ENCODE measurements around the gene SUGP1. TPM values are rescaled to one million over a fixed set of nuclear protein-coding genes. Genes with fewer than 3 reads are reported as not detected.

Gene SUGP1
- total RNA-seq, 1 donor from 2014 or later, result 73.0 TPM

GRCh38 chr19:19321141-19321577 lies 850 bp upstream of the SUGP1 start:
- TF ChIP-seq, protein P1, sequence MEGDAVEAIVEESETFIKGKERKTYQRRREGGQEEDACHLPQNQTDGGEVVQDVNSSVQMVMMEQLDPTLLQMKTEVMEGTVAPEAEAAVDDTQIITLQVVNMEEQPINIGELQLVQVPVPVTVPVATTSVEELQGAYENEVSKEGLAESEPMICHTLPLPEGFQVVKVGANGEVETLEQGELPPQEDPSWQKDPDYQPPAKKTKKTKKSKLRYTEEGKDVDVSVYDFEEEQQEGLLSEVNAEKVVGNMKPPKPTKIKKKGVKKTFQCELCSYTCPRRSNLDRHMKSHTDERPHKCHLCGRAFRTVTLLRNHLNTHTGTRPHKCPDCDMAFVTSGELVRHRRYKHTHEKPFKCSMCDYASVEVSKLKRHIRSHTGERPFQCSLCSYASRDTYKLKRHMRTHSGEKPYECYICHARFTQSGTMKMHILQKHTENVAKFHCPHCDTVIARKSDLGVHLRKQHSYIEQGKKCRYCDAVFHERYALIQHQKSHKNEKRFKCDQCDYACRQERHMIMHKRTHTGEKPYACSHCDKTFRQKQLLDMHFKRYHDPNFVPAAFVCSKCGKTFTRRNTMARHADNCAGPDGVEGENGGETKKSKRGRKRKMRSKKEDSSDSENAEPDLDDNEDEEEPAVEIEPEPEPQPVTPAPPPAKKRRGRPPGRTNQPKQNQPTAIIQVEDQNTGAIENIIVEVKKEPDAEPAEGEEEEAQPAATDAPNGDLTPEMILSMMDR (IDR thresholded peaks at IDR 0.05), result no peak
- Mint-ChIP-seq H3K27ac (peak overlapping the region; percentile 62), H3K27me3 (no peaks in the 10 kb centered on the region), H3K36me3 (ENCODE audit: low read depth) (peaks cover 43% of the 10 kb centered on the region), H3K9me3 (no peaks in the 10 kb centered on the region), H3K4me1 (peaks cover 48% of the 10 kb centered on the region), H3K4me3 (peak overlapping the region; percentile 98)
- DNase-seq (no peak), ATAC-seq (ENCODE audit: low read depth) (no peak)
- CTCF ChIA-PET, result interaction anchor here (1.8 kb wide), 1 partner anchor 169 kb away, joined by 6 read pairs; no protein-coding TSS in a partner anchor
- POLR2A ChIA-PET, result interaction anchor here (1.0 to 1.3 kb wide), 3 partner anchors 129 to 194 kb away, joined by 3 to 4 read pairs (median 3); partner anchors contain the start of genes BORCS8, RFXANK and TSSK6
- intact Hi-C loops (cut with micrococcal nuclease), result loop anchor here (2.0 to 10.0 kb wide), 2 partner anchors 44 to 274 kb away; no protein-coding TSS in a partner anchor

DNA sequence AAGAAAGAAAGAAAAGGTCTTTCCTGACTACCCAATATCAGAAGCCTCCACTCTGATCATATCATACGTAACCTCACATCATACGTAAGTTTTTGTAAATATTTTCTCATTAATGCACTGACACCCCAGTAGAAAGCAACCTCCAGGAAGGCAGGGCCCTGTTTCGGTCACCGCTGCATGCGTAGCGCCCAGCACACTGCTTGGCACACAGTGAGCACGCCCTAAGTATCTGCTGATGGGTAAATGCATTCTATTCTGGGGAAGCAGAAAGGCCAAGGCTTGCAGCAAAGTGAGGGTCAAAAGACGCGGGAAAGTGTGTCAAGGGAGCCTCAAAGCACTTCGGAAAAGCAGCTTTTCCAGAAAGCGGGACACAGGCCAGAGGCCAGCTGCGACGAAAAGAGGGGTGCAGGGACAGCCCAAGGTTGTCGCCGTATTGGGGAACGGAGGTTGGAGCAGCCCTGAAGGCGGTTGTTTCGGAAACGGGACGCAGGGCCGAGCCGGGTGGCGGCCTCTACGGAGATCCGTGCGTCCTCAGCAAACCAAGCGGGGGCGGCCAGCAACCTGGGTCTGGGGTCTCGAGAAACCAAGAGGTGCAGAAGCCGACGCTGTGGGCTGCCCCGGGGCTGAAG lies 463 bp downstream of the SUGP1 start:
- DNase-seq, result no peak
- ChIA-PET CTCF (no interaction called here), POLR2A (no interaction called here)
- Mint-ChIP-seq H3K4me1 (peaks cover 41% of the 10 kb centered on the region), H3K36me3 (ENCODE audit: low read depth) (peaks cover 46% of the 10 kb centered on the region), H3K27ac (peak overlapping the region; percentile 100), H3K9me3 (no peaks in the 10 kb centered on the region), H3K4me3 (peak overlapping the region; percentile 98), H3K27me3 (no peaks in the 10 kb centered on the region)
- intact Hi-C loops (cut with micrococcal nuclease), result loop anchor here (1.0 to 10.0 kb wide), 10 partner anchors 45 to 401 kb away; partner anchors contain the start of genes ARMC6, BORCS8, COPE and DDX49
- no peak for ATAC-seq (ENCODE audit: low read depth)
- TF ChIP-seq, protein P1 (IDR thresholded peaks at IDR 0.05), result no peak

DNA sequence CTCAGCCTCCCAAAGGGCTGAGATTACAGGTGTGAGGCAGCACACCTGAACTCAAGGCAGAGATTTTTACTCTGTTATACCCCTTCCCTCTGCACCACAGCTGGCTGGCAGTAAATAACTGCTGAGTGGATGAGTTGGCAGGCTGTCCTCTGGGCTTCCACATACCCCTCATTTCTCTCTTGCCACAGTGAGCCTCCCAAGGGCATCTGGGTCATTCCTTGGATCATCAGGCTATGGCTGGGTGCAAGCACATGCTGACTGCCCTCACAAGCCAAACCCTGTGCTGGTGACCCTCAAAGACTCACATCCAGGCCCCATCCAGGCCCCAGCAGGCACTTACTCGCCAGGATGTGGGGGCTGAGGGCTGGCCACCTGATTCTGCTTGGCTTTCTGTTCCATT lies 4.2 kb downstream of the SUGP1 start:
- intact Hi-C loops (cut with micrococcal nuclease), result no loop called here
- peaks cover 21% of the 10 kb centered on the region for H3K4me1 Mint-ChIP-seq
- no peak overlapping the region for H3K4me3 Mint-ChIP-seq
- POLR2A ChIA-PET, result interaction anchor here (0.6 kb wide), 1 partner anchor 180 kb away, joined by 4 read pairs; no protein-coding TSS in a partner anchor
- CTCF ChIA-PET, result no interaction called here
- TF ChIP-seq, protein P1 (IDR thresholded peaks at IDR 0.05), result no peak
- H3K36me3 Mint-ChIP-seq (ENCODE audit: low read depth), result peaks cover 46% of the 10 kb centered on the region
- no peak for DNase-seq
- no peak for ATAC-seq (ENCODE audit: low read depth)
- no peak overlapping the region for H3K27ac Mint-ChIP-seq
- no peaks in the 10 kb centered on the region for H3K27me3 Mint-ChIP-seq
- H3K9me3 Mint-ChIP-seq, result no peaks in the 10 kb centered on the region

DNA sequence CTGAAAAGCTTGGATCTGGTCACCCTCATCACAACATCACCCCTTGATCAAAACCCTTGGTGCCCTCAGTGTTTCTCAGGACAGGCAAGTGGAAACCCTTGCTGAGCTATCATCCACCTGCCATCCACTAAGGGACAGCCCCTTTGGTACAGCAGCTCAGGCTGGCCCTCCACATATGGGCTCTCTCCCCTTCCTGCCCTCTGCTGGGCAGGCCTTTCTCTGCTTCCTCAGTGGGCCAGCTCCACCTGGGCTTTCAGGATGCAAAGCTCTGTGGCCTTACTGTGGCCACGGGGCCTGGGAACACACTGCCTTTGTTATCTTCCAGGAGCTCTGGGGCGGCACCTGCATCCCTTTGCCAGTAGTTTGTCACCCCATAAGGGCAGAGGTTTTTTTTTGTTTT lies 4.9 kb downstream of the SUGP1 start:
- no peak overlapping the region for H3K4me3 Mint-ChIP-seq
- CTCF ChIA-PET, result no interaction called here
- no peak for ATAC-seq (ENCODE audit: low read depth)
- peaks cover 20% of the 10 kb centered on the region for H3K4me1 Mint-ChIP-seq
- intact Hi-C loops (cut with micrococcal nuclease), result no loop called here
- POLR2A ChIA-PET, result interaction anchor here (0.6 kb wide), 1 partner anchor 179 kb away, joined by 4 read pairs; no protein-coding TSS in a partner anchor
- no peaks in the 10 kb centered on the region for H3K27me3 Mint-ChIP-seq
- peaks cover 46% of the 10 kb centered on the region for H3K36me3 Mint-ChIP-seq (ENCODE audit: low read depth)
- no peaks in the 10 kb centered on the region for H3K9me3 Mint-ChIP-seq
- no peak overlapping the region for H3K27ac Mint-ChIP-seq
- DNase-seq, result no peak
- TF ChIP-seq, protein P1 (IDR thresholded peaks at IDR 0.05), result no peak

GRCh38 chr19:19308373-19308772 lies 11.9 kb downstream of the SUGP1 start:
- no peak overlapping the region for H3K4me3 Mint-ChIP-seq

More at GRCh38 chr19:19308373-19308772, 11.9 kb downstream of the SUGP1 start:
- no peak for ATAC-seq (ENCODE audit: low read depth)
- Mint-ChIP-seq H3K27me3 (no peaks in the 10 kb centered on the region), H3K36me3 (ENCODE audit: low read depth) (peaks cover 72% of the 10 kb centered on the region), H3K4me1 (no peaks in the 10 kb centered on the region), H3K27ac (no peak overlapping the region), H3K9me3 (no peaks in the 10 kb centered on the region)
- POLR2A ChIA-PET, result no interaction called here
- TF ChIP-seq, protein P1 (IDR thresholded peaks at IDR 0.05), result no peak
- DNase-seq, result no peak
- CTCF ChIA-PET, result no interaction called here
- intact Hi-C loops (cut with micrococcal nuclease), result no loop called here

Measured in activated B cell treated with CpG ODN at 0.5 μM for 24 hours (primary cell).